Measurements from ENCODE around the gene POLD3.

POLD3 gene

DNA sequence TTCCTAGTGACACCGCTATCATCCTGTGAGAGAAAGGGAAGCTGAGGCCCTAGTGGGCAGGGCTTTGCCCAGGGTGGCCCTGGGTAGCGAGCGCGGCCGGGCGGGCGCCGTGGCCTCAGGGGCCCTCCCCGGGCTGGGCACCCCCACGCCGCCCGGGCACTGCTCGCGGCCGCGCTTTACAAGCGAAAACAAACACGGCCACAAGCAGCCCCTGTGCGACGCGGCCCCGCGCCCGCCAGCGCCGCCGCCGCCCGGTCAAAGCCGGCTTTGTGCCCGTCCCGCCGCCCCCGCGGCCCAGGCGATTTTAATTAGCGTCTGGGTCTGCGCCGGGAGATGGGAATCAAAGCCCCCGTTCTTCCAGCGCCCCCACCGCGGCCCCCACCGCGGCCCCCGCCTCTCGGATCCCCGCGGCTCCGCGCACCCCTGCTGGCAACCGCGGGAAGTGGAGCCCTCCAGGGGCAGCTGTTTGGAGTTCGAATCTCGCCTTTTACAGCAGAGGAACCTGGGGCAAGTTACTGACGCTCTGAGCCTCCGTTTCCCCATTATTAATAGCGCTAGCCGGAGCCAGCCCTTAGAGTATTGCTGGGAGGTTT, 91.0 kb downstream of the POLD3 start:
- TF ChIP-seq, protein P1, sequence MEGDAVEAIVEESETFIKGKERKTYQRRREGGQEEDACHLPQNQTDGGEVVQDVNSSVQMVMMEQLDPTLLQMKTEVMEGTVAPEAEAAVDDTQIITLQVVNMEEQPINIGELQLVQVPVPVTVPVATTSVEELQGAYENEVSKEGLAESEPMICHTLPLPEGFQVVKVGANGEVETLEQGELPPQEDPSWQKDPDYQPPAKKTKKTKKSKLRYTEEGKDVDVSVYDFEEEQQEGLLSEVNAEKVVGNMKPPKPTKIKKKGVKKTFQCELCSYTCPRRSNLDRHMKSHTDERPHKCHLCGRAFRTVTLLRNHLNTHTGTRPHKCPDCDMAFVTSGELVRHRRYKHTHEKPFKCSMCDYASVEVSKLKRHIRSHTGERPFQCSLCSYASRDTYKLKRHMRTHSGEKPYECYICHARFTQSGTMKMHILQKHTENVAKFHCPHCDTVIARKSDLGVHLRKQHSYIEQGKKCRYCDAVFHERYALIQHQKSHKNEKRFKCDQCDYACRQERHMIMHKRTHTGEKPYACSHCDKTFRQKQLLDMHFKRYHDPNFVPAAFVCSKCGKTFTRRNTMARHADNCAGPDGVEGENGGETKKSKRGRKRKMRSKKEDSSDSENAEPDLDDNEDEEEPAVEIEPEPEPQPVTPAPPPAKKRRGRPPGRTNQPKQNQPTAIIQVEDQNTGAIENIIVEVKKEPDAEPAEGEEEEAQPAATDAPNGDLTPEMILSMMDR (IDR thresholded peaks at IDR 0.05): no peak

DNA sequence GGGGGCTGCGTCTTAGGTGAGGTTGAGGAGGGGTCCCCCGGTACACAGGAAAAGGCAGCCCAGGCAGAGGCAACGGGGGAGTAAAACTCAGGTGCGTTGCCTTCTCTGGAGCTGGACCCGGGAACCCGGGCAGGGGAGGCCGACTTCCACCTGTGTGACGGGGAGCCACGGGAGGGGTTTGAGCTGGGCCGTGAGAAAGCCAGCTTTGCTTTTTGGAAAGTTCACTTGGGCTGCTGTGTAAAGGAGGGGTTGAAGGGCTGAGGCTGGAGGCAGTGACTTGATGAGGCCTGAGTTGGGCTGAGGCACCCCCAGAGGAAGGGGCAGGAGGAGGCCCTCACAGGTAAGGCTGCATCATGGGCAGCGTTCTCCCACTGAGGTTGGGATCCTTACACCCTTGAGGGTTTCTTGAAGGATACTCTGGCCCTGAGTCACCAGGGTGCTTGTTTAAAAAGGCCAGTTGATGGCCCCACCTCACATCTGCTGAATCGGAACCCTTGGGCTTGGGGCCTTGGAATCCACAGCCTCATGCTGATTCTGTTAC, 91.6 kb downstream of the POLD3 start:
- TF ChIP-seq, protein P1 (IDR thresholded peaks at IDR 0.05): no peak

DNA sequence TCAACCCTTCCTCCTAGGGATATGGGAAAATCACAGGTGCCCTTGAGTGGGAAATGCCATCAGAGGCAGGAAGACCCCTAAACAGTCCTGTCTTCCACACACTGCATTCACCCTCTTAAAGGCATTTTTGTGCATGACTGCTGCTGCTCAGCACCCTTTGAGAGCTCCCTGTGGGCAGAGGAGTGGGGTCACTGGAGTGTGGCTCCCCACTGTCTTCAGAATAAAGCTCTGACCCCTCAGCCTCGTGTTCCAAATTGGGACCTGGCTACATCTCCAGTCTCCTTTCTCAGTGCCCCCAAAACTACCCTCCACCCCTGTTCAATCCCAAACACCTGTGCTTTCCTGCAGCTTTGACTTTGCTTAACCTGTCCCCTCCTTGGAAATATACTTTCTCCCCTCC, 92.3 kb downstream of the POLD3 start:
- TF ChIP-seq, protein P1 (IDR thresholded peaks at IDR 0.05): no peak

DNA sequence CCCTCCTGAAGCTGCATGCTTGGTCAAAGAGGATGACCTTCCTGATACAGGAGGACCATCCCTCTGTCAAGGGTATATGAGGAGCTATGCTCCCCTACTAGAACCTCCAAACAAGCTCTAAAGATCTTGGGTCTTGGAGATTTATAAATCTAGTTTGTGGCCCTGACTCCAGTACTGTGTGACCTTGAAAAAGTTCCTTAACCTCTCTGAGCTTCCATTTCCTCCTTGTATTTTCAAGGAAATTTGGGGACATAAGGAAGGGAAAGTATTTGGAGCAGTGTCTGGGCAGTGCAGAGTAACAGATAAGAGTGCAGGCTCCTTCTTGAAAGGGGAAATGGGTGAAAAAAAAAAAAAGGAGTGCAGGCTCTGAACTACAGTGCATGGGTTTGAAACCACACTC, 93.0 kb downstream of the POLD3 start:
- TF ChIP-seq, protein P1 (IDR thresholded peaks at IDR 0.05): no peak

DNA sequence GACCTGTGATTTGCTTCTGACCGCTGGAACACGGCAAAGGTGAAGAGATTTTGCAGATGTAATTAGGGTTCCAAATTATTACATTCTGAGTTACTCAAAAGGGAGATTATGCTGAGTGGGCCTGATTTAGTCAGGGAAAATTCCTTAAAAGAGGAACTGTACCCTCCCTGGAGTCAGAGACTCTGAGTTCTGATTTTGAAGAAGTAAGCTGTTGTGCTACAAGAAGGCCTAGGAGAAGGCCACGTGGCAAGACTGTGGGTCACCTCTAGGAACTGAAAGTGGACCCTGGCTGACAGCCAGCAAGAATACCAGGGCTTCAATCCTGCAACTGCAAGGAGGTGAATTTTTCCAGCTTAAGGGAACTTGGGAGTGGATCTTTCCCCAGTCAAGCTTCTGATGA, 93.5 kb downstream of the POLD3 start:
- TF ChIP-seq, protein P1 (IDR thresholded peaks at IDR 0.05): no peak

DNA sequence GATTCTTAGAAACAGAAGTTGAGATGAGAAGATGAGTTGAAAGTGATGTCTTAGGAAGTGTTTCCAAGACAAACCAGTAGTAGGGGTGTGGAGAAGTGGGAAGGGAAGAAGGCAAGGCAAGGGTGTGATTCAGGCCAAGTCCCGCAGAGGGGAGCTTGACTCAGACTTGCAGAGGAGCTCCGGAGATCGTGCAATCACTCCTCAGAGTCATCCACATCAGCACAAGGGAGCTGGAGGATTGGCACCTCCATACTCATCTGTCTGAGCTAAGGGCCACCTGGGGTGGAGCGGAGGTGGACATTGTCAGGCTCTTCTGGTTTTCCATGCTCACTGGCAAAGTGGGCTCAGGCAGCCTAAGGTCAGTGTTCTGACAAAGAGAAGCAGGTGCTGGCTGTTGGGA, 94.4 kb downstream of the POLD3 start:
- TF ChIP-seq, protein P1 (IDR thresholded peaks at IDR 0.05): no peak

DNA sequence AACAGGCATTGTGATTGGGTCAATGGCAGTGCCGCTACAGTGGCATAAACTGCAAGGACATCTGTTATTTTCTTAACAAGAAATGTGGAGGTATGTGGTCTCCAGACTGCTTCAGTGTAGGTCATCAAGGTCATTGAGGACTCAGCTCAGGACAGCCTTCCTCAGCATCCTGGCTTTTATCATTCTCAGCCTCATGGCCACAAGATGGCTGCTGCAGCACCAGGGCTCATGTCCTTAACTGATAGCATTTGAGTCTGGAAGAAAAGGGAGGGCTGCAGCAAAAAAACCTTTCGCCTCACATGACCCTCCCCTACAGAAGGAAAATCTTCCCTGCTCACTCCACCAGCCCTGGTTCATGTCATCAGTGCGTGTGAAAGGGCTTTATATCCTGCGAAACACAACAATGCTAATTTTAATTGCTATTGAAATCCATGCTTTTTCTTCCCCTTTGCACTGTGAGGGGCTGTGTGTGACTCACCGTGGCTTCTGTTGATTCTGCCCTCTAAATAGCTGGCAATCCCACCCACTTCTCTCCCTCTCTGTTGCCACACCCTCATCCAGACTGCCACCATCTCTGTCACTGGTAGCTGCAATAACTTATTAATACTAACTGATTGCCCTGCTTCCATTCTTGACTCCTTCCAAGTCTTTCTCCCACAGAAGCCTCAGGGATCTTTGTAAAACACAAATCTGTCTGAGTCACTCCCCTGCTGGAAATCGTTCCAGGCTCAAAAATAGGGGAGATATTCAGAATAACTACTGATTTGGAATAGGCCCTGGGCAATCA, 95.0 kb downstream of the POLD3 start:
- TF ChIP-seq, protein P1 (IDR thresholded peaks at IDR 0.05): no peak

Data from LNCAP (cell line).